Kidney epithelial cell (primary cell): ENCODE results near the gene PABPN1L. TPM values are rescaled to one million over a fixed set of nuclear protein-coding genes. Genes with fewer than 3 reads are reported as not detected.

ENCODE experiments used
- DNase-seq: peaks from one replicate; pipeline ENCODE4 v3.0.0-alpha.2; 2010; ENCODE audit warnings: low read depth
- H3K27me3 ChIP-seq: 2 replicates; pipeline ENCODE4 v1.6.0; 2011; ENCODE audit warnings: low read length; ENCODE audit not compliant: control insufficient read depth, insufficient read depth
- H3K36me3 ChIP-seq: 2 replicates; pipeline ENCODE4 v1.5.1; 2011; ENCODE audit warnings: low read length; ENCODE audit not compliant: control insufficient read depth, insufficient read depth
- H3K4me3 ChIP-seq: 2 replicates; pipeline ENCODE4 v1.5.1; 2011; ENCODE audit warnings: low read depth, mild to moderate bottlenecking, control low read depth, low read length
- total RNA-seq: library from RNA; depleted of rRNA; stranded (reverse); fragments of >200 nt; gene quantifications from 2 replicates; pipeline ENCODE4 v1.2.3, GENCODE V29; 2015
- TF ChIP-seq, protein P1 (sequence below): IDR thresholded peaks from 2 replicates; pipeline ENCODE4 v1.5.1; 2011; ENCODE audit warnings: mild to moderate bottlenecking, moderate library complexity, low read length, control low read depth, inconsistent platforms; ENCODE audit not compliant: insufficient read depth, poor library complexity, severe bottlenecking

PABPN1L gene
- total RNA-seq, 1 donor from 2014 or later: not detected

DNA sequence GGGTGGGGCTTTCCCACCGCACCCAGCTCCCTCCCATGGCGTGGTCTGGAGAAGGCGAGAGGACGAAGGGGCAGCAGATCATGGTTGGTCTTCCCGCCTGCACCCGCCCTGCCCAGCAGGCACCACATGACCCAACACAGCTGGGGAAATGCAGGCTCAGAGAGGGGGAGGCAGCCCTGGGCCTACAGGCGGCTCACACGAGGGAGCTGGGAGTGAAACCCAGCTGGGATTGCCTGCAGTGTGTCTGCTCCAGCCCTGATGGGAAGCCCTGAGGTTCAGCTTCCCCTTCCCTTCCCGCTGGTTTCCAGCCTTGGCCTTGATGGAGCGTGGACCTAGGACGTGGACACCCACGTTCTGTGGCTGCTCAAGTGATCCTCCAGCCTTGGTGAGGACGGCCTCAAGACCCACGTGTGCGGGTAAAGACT is 20.0 kb upstream of the PABPN1L start:
- TF ChIP-seq, protein P1, sequence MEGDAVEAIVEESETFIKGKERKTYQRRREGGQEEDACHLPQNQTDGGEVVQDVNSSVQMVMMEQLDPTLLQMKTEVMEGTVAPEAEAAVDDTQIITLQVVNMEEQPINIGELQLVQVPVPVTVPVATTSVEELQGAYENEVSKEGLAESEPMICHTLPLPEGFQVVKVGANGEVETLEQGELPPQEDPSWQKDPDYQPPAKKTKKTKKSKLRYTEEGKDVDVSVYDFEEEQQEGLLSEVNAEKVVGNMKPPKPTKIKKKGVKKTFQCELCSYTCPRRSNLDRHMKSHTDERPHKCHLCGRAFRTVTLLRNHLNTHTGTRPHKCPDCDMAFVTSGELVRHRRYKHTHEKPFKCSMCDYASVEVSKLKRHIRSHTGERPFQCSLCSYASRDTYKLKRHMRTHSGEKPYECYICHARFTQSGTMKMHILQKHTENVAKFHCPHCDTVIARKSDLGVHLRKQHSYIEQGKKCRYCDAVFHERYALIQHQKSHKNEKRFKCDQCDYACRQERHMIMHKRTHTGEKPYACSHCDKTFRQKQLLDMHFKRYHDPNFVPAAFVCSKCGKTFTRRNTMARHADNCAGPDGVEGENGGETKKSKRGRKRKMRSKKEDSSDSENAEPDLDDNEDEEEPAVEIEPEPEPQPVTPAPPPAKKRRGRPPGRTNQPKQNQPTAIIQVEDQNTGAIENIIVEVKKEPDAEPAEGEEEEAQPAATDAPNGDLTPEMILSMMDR: no peak
- H3K27me3 ChIP-seq: peaks cover 26% of the 10 kb centered on the region
- no peak for DNase-seq
- H3K36me3 ChIP-seq: no peaks in the 10 kb centered on the region
- no peak overlapping the region for H3K4me3 ChIP-seq

DNA sequence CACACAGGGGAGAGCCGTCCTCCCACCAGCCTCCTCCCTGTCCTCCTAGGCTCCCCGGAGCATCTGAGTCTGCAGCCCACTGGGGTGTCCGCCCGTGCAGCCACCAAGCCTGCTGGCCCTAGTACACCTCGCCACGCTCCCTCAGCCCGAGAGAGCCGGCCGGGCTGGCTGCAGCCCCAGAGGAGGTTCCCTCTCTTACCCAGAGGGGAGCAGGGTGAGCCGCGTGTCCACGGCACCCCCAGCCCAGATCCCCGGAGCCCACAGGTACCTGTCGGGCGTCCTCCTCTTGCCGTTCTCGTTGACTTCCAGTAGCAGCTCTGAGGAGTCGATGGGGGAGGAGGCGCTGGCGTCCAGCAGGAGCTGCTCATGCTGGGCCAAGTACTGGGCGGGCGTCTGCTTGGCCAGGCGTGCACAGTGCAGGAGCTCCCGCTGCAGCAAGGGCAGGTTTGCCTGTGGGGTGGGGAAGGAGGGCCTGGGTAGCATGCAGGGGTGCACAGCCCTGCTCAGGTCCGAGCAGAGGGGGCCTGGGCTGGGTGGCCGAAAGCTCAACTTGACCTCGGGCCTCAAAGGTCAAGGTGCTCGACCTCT is 19.3 kb upstream of the PABPN1L start:
- TF ChIP-seq, protein P1: no peak
- DNase-seq: no peak
- H3K36me3 ChIP-seq: no peaks in the 10 kb centered on the region
- H3K4me3 ChIP-seq: no peak overlapping the region
- H3K27me3 ChIP-seq: peaks cover 31% of the 10 kb centered on the region

DNA sequence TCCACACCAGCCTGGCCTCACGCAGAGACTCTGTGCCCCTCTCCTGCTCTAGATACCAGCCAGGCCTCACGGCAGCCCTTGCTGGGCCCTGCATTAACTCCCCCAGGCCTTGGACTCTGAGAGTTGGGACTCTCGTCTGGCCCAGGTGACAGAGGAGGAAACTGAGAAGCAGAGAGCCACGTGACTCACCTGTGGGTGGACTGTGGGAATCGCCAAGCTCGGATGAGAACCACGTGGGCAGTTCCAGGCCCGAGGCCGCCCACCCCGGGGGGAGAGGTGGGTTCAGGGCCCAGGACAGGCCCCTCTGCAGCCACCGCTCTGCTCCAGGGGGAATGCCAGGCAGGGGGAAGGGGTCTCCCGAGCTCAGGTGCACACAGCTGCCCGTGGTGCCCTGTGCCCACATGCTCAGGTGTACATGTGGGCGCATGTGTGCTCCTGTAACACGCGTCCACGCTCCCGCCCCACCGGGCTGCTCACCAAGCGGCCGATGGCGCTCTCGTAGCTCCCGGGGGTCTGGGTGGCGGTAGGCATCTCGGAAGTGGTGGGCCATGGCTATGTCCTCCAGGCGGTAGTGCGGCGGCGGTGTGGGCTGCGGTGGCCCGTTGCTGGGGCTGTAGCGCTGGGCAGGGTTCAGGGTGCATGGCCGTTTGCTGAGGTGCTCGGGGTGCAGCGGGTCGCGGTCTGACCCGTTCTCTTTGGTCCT is 18.3 kb upstream of the PABPN1L start:
- Histone ChIP-seq H3K4me3 (no peak overlapping the region), H3K27me3 (peaks cover 41% of the 10 kb centered on the region), H3K36me3 (no peaks in the 10 kb centered on the region)
- TF ChIP-seq, protein P1: no peak
- no peak for DNase-seq

DNA sequence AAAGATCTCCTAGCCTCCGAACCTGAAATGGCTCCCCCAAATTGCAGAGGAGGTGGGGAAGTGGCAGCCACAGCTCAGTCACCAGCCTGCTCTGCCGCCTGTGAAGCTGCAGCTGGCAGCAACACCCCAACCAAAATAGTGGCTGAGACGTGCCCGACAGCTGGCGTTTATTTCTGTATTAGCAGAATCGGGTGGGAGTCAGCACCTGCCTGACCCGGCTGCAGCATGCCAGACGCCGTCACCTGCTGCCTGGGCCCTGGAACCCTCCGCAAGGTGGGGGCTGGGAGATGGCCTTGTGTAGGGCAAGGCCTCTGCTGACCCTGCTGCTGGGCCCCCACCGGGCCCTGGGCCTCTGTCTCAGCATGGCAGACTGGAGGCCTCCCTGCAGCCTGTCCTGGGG is 17.5 kb upstream of the PABPN1L start:
- DNase-seq: no peak
- Histone ChIP-seq H3K4me3 (no peak overlapping the region), H3K36me3 (no peaks in the 10 kb centered on the region), H3K27me3 (peaks cover 49% of the 10 kb centered on the region)
- TF ChIP-seq, protein P1: no peak

DNA sequence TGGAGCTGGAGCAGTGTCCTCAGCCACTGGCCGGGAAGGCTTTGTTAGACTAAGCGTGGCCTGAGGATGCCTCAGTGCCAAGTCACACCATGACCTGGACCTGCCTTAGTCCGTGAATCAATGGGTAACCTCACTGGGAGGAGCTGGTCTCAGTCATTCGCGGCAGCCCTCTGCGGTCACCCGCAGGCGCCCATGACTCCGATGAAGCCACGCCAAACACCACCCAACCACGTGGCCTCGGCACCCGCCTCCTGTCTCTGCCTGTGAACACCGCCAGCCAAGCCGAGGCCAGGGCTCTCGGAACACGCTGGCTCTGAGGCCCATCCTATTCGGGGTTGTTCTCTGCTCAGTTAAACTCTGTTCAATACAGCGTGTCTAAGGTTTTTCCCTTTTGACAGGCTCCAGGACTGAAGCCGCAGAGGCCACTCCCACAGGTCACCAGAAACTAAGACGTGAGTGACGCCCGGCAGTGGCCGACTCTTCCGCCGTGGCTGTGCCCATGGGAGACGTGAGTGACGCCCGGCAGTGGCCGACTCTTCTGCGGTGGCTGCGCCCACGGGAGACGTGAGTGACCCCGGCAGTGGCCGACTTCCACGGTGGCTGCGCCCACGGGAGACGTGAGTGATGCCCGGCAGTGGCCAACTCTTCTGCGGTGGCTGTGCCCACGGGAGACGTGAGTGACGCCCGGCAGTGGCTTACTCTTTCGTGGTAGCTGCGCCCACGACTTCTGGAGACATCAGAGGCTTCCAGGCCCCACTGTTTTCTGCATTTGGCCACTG is 16.8 kb upstream of the PABPN1L start:
- no peak for DNase-seq

More for the DNA sequence above, 16.8 kb upstream of the PABPN1L start:
- Histone ChIP-seq H3K4me3 (no peak overlapping the region), H3K27me3 (peaks cover 52% of the 10 kb centered on the region), H3K36me3 (no peaks in the 10 kb centered on the region)
- TF ChIP-seq, protein P1: no peak
